Activated CD4-positive, alpha-beta T cell treated with anti-CD3 and anti-CD28 coated beads, Interleukin-2, amount 10 ng/mL, durations not matched to agents 7 days and 5 days (primary cell): ENCODE results near the gene RAP1GAP2. TPM values are rescaled to one million over a fixed set of nuclear protein-coding genes. Genes with fewer than 3 reads are reported as not detected.
A peak's percentile ranks its signal among the peaks of the same experiment; 100 is the strongest.

ENCODE experiments used
- CTCF ChIA-PET: fragments of 350-600 bp; sonication (Branson Sonifier 250); formaldehyde crosslinking; loops from one replicate; lab custom pipeline; 2021; ENCODE audit warnings: antibody characterized with exemption; lab: Charles Lee
- POLR2A ChIA-PET: fragments of 350-600 bp; sonication (Branson Sonifier 250); formaldehyde crosslinking; loops from one replicate; lab custom pipeline; 2021; ENCODE audit warnings: antibody characterized with exemption; lab: Charles Lee
- DNase-seq: peaks from one replicate; pipeline ENCODE4 v3.0.0-alpha.2; 2020
- H3K27ac Mint-ChIP-seq: one replicate; pipeline ENCODE4 v1.8.0; 2021; ENCODE audit warnings: mild to moderate bottlenecking, moderate library complexity, mixed read lengths
- H3K27me3 Mint-ChIP-seq: one replicate; pipeline ENCODE4 v1.8.0; 2021; ENCODE audit warnings: mixed read lengths
- H3K36me3 Mint-ChIP-seq: one replicate; pipeline ENCODE4 v1.8.0; 2021; ENCODE audit warnings: low read depth, mixed read lengths
- H3K4me1 Mint-ChIP-seq: one replicate; pipeline ENCODE4 v1.8.0; 2021; ENCODE audit warnings: mixed read lengths
- H3K4me3 Mint-ChIP-seq: one replicate; pipeline ENCODE4 v1.8.0; 2021; ENCODE audit warnings: mild to moderate bottlenecking, moderate library complexity, mixed read lengths
- H3K9me3 Mint-ChIP-seq: one replicate; pipeline ENCODE4 v1.8.0; 2021; ENCODE audit warnings: mixed read lengths
- total RNA-seq, 2 experiments: library from RNA; stranded (reverse); gene quantifications; one replicate each; pipeline ENCODE4 v1.2.3, GENCODE V29; 2021

RAP1GAP2 gene
- total RNA-seq, 2 experiments from 2014 or later: 27.8 to 37.3 TPM

- no peaks in the 10 kb centered on the region for H3K9me3 Mint-ChIP-seq
- DNase-seq: no peak
- no peak overlapping the region for H3K4me3 Mint-ChIP-seq
- no peaks in the 10 kb centered on the region for H3K36me3 Mint-ChIP-seq
- H3K27me3 Mint-ChIP-seq: no peaks in the 10 kb centered on the region
- CTCF ChIA-PET: interaction anchor here (0.6 kb wide), 2 partner anchors 63 to 174 kb away, joined by 3 read pairs; no protein-coding TSS in a partner anchor
- POLR2A ChIA-PET: no interaction called here
- peaks cover 5% of the 10 kb centered on the region for H3K4me1 Mint-ChIP-seq
- H3K27ac Mint-ChIP-seq: no peak overlapping the region
These were observed 129.9 kb downstream of the RAP1GAP2 start for GRCh38 chr17:2926019-2926650.

DNA sequence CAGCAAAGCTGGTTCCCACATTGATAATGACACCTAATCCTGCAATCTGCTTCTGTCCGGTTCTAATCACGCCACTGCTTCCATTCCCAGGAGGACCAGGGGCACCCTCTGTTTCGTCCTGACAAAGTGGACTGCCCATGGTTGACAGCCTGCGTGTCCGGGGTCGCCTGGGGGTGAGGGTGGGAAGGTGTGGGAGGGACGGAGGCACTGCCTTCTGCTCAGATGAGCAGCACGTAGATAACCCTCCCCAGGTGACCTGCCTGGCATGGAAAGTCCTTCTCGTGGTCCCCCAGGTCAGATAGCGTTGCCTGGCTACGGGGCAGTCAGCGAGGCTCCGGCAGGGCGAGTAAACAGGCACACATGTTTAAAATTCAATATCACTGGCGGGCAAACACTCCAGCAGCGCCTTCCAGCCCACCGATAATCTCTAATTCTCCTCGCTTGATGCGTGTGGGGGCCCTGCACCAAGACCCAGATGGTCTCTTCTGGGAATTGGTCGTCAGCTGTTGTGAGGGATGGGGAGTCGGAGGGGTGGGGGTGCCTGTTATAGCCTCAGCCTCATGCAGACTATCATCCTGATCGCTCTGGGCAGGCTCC lies 132.2 kb downstream of the RAP1GAP2 start:
- CTCF ChIA-PET: no interaction called here
- H3K27ac Mint-ChIP-seq: no peak overlapping the region
- H3K4me3 Mint-ChIP-seq: no peak overlapping the region
- no peaks in the 10 kb centered on the region for H3K9me3 Mint-ChIP-seq
- POLR2A ChIA-PET: no interaction called here
- H3K27me3 Mint-ChIP-seq: no peaks in the 10 kb centered on the region
- H3K36me3 Mint-ChIP-seq: no peaks in the 10 kb centered on the region
- DNase-seq: no peak
- peaks cover 7% of the 10 kb centered on the region for H3K4me1 Mint-ChIP-seq

- H3K36me3 Mint-ChIP-seq: no peaks in the 10 kb centered on the region
- H3K27ac Mint-ChIP-seq: no peak overlapping the region
- CTCF ChIA-PET: no interaction called here
- H3K4me3 Mint-ChIP-seq: no peak overlapping the region
- POLR2A ChIA-PET: no interaction called here
- peaks cover 7% of the 10 kb centered on the region for H3K4me1 Mint-ChIP-seq
- H3K27me3 Mint-ChIP-seq: no peaks in the 10 kb centered on the region
- DNase-seq: peak; percentile 17
- no peaks in the 10 kb centered on the region for H3K9me3 Mint-ChIP-seq
These were observed 133.8 kb downstream of the RAP1GAP2 start for GRCh38 chr17:2929881-2930533.

- Mint-ChIP-seq H3K27me3 (no peaks in the 10 kb centered on the region), H3K27ac (no peak overlapping the region), H3K4me3 (no peak overlapping the region), H3K9me3 (no peaks in the 10 kb centered on the region), H3K4me1 (peaks cover 7% of the 10 kb centered on the region), H3K36me3 (no peaks in the 10 kb centered on the region)
- ChIA-PET POLR2A (no interaction called here), CTCF (interaction anchor here (0.7 kb wide), 1 partner anchor 161 kb away, joined by 3 read pairs; no protein-coding TSS in a partner anchor)
- no peak for DNase-seq
These were observed 135.6 kb downstream of the RAP1GAP2 start for GRCh38 chr17:2931876-2932275.

DNA sequence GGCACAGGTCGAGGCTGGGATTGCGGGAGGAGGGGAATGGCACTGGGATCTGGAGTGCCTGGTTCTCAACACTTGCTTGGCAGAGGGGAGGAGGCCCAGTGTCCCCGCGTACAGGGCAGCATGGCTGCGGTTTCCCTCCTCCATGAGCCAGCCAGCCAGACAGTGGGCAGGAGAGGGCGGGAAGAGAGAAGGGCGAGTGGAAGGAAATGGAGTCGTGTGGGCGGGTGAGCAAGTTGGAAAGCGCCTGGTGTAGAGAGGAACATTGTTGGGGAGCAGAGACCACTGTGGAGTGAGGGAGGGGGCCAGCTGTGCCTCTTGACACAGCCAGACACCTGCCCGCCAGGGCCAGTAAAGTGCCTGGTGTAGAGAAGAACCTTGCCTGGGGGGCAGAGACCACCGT lies 136.7 kb downstream of the RAP1GAP2 start:
- H3K4me3 Mint-ChIP-seq: no peak overlapping the region
- CTCF ChIA-PET: no interaction called here
- H3K9me3 Mint-ChIP-seq: no peaks in the 10 kb centered on the region
- H3K27me3 Mint-ChIP-seq: no peaks in the 10 kb centered on the region
- no peaks in the 10 kb centered on the region for H3K36me3 Mint-ChIP-seq
- DNase-seq: no peak
- peaks cover 7% of the 10 kb centered on the region for H3K4me1 Mint-ChIP-seq
- no peak overlapping the region for H3K27ac Mint-ChIP-seq
- POLR2A ChIA-PET: no interaction called here

DNA sequence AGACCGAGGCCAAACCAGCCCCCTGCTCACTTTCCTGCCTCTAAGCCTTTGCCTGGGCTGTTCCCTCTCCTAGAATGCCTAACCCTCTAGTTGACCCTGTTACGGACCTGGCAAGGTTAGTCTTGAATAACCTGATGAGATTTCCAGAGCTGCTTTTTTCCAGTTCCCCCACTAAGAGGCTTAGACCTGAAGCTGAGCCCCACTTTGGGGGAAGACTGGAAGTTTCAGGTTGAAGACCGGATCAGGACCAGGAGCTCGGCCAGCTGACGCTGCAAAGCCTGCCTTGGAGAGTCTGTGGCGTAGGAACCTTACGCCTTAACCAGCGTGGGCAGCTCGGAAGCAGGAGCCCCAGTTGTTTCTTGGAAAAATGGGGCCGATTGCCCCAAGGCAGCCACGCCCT lies 137.4 kb downstream of the RAP1GAP2 start:
- ChIA-PET POLR2A (no interaction called here), CTCF (no interaction called here)
- no peak overlapping the region for H3K4me3 Mint-ChIP-seq
- no peaks in the 10 kb centered on the region for H3K36me3 Mint-ChIP-seq
- no peak for DNase-seq
- H3K9me3 Mint-ChIP-seq: no peaks in the 10 kb centered on the region
- no peaks in the 10 kb centered on the region for H3K27me3 Mint-ChIP-seq
- peaks cover 7% of the 10 kb centered on the region for H3K4me1 Mint-ChIP-seq
- H3K27ac Mint-ChIP-seq: no peak overlapping the region

GRCh38 chr17:2935632-2936031 lies 139.4 kb downstream of the RAP1GAP2 start:
- ChIA-PET POLR2A (no interaction called here), CTCF (no interaction called here)
- H3K9me3 Mint-ChIP-seq: no peaks in the 10 kb centered on the region
- no peak overlapping the region for H3K27ac Mint-ChIP-seq
- DNase-seq: no peak
- H3K4me3 Mint-ChIP-seq: no peak overlapping the region
- H3K27me3 Mint-ChIP-seq: no peaks in the 10 kb centered on the region
- H3K4me1 Mint-ChIP-seq: peaks cover 4% of the 10 kb centered on the region
- no peaks in the 10 kb centered on the region for H3K36me3 Mint-ChIP-seq

GRCh38 chr17:2936351-2936750 lies 140.1 kb downstream of the RAP1GAP2 start:
- no peak overlapping the region for H3K4me3 Mint-ChIP-seq
- no peaks in the 10 kb centered on the region for H3K27me3 Mint-ChIP-seq
- no peak for DNase-seq
- H3K27ac Mint-ChIP-seq: no peak overlapping the region
- H3K4me1 Mint-ChIP-seq: no peaks in the 10 kb centered on the region
- no peaks in the 10 kb centered on the region for H3K9me3 Mint-ChIP-seq
- H3K36me3 Mint-ChIP-seq: no peaks in the 10 kb centered on the region
- ChIA-PET CTCF (no interaction called here), POLR2A (no interaction called here)

- Mint-ChIP-seq H3K36me3 (no peaks in the 10 kb centered on the region), H3K27me3 (no peaks in the 10 kb centered on the region), H3K27ac (peak overlapping the region; percentile 17), H3K4me1 (no peaks in the 10 kb centered on the region), H3K9me3 (no peaks in the 10 kb centered on the region), H3K4me3 (no peak overlapping the region)
- ChIA-PET CTCF (interaction anchor here (1.2 kb wide), 1 partner anchor 108 kb away, joined by 3 read pairs; no protein-coding TSS in a partner anchor), POLR2A (no interaction called here)
- no peak for DNase-seq
These were observed 140.6 kb downstream of the RAP1GAP2 start for GRCh38 chr17:2936771-2937321.

DNA sequence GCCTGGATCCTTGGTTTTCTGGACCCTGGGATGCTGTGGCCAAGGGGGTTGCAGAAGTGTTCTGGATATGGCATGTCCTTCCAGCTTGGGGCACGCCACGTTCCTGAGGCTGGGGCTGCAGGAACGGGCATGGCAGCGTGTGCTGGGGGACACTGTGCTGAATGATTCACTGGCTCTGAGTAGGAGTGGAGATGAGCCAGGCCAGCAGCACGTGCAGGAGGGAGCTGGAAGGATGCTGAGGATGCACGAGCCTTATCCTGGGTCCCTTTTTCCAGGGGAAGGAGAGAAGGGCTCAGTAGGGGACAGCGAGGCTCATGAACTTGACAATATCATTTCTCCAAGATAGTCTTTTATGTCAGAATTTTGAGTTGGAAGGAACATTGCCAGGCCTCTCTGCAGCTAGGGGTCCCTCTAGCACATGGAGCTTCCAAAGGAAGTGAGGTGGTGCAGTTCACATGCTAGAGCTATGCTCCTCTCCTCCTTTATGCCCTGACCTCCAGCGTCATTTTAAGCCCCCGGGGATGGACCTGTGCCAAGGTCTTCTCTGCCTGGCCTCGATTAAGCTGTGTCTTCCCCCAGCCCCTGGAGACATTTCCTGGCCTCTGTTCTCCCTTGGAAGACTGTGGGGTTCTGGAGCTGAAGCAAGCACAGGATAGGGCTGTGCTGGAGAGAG lies 141.2 kb downstream of the RAP1GAP2 start:
- POLR2A ChIA-PET: no interaction called here
- CTCF ChIA-PET: interaction anchor here (1.2 kb wide), 1 partner anchor 109 kb away, joined by 3 read pairs; no protein-coding TSS in a partner anchor
- H3K27me3 Mint-ChIP-seq: no peaks in the 10 kb centered on the region

DNA sequence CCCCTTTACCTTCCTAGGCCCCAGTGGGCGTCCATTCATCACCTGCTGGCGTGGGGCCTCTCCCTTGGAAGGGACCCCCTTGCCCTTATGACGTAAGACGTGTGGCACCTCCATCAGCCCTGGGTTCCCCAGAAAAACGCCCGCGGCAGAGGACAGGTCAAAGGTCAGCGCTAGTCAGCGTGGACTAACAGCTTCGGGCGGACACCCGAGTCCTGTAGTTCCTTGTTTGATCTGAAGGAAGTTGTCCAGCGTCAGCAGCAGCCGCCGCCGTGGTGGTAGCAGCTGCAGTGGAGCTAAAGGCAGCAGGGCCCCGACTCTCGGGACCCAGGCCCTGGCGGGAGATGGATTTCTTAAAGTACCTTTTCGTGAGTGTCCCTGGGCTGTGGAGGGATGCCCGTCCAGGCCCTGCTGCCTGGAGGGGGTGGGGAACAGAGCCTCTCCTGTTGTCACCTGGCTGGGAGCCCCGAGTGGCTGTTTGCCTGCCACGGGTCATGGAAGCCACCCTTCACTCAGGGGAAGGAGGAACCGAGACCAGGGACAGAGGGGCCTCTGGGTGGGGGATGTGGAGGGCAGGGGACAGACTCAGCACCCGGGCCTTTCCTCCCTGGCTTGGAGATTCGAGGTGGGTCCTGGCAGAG lies 143.6 kb downstream of the RAP1GAP2 start:
- ChIA-PET CTCF (no interaction called here), POLR2A (no interaction called here)
- no peak for DNase-seq
- peaks cover 9% of the 10 kb centered on the region for H3K27me3 Mint-ChIP-seq
- H3K4me1 Mint-ChIP-seq: peaks cover 13% of the 10 kb centered on the region
- H3K27ac Mint-ChIP-seq: no peak overlapping the region
- H3K36me3 Mint-ChIP-seq: no peaks in the 10 kb centered on the region
- no peaks in the 10 kb centered on the region for H3K9me3 Mint-ChIP-seq
- no peak overlapping the region for H3K4me3 Mint-ChIP-seq

More for the DNA sequence above, 141.2 kb downstream of the RAP1GAP2 start:
- Mint-ChIP-seq H3K27ac (no peak overlapping the region), H3K9me3 (no peaks in the 10 kb centered on the region), H3K36me3 (no peaks in the 10 kb centered on the region), H3K4me3 (no peak overlapping the region), H3K4me1 (no peaks in the 10 kb centered on the region)
- no peak for DNase-seq

GRCh38 chr17:2940352-2940751 lies 144.1 kb downstream of the RAP1GAP2 start:
- no peaks in the 10 kb centered on the region for H3K9me3 Mint-ChIP-seq
- DNase-seq: no peak
- H3K27me3 Mint-ChIP-seq: peaks cover 11% of the 10 kb centered on the region
- POLR2A ChIA-PET: no interaction called here
- H3K36me3 Mint-ChIP-seq: no peaks in the 10 kb centered on the region
- peaks cover 16% of the 10 kb centered on the region for H3K4me1 Mint-ChIP-seq
- H3K27ac Mint-ChIP-seq: no peak overlapping the region
- CTCF ChIA-PET: no interaction called here
- H3K4me3 Mint-ChIP-seq: no peak overlapping the region
